Breast epithelium (tissue), 3 donors: ENCODE measurements around the gene FASN.

ENCODE experiments used
- POLR2A ChIP-seq: fragments of 450-650 bp; IDR thresholded peaks from one replicate; pipeline ENCODE4 v1.6.1; 2016; ENCODE audit warnings: antibody characterized with exemption, mild to moderate bottlenecking, moderate library complexity
- POLR2AphosphoS5 ChIP-seq, 3 donors: sonication (generic); formaldehyde crosslinking; IDR thresholded peaks; one replicate each; pipeline ENCODE4 v1.6.1; 2017; ENCODE audit warnings: antibody characterized with exemption in 3 of 3
- TF ChIP-seq, protein P1 (sequence below), 3 donors: fragments of 450-650 bp; IDR thresholded peaks; one replicate each; pipeline ENCODE4 v1.5.1; 2016 to 2017; ENCODE audit warnings: antibody characterized with exemption in 3 of 3, mild to moderate bottlenecking in 3 of 3, moderate library complexity in 3 of 3

DNA sequence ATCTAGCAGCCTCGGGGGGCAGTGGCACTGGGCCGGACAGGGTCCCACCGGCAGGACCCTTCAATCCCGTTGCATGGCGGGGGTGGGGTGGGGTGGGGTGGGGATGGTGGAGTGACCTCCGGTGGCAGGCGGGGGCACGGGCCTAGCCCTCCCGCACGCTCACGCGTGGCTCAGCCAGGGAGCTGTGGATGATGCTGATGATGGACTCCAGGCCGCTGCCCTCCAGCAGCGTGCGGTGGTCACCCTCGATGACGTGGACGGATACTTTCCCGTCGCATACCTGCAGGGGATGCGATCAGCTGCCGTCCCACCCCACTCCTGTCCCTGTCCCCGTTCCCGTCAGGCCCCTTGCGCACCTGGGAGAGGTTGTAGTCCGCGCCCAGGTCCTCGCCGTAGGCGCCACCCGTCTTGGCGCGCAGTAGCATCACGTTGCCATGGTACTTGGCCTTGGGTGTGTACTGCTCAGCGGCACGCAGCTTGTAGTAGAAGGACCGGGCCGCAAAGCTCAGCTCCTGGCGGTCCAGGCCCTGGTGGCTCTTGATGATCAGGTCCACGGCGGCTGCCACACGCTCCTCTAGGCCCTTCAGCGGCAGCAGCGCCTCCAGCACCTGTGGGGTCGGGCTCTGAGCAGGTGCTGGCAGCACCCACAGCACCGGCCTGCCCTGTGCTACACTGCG lies 18.9 kb downstream of the FASN start:
- TF ChIP-seq POLR2A (no peak), POLR2AphosphoS5 (IDR thresholded peaks at IDR 0.05) (peak in 1 of 3 donors; percentile 47)
- TF ChIP-seq, protein P1, sequence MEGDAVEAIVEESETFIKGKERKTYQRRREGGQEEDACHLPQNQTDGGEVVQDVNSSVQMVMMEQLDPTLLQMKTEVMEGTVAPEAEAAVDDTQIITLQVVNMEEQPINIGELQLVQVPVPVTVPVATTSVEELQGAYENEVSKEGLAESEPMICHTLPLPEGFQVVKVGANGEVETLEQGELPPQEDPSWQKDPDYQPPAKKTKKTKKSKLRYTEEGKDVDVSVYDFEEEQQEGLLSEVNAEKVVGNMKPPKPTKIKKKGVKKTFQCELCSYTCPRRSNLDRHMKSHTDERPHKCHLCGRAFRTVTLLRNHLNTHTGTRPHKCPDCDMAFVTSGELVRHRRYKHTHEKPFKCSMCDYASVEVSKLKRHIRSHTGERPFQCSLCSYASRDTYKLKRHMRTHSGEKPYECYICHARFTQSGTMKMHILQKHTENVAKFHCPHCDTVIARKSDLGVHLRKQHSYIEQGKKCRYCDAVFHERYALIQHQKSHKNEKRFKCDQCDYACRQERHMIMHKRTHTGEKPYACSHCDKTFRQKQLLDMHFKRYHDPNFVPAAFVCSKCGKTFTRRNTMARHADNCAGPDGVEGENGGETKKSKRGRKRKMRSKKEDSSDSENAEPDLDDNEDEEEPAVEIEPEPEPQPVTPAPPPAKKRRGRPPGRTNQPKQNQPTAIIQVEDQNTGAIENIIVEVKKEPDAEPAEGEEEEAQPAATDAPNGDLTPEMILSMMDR (IDR thresholded peaks at IDR 0.05): no peak
